Activated CD8-positive, alpha-beta T cell treated with anti-CD3 and anti-CD28 coated beads for 36 hours (primary cell): Measurements from ENCODE around the gene WNK3. TPM values are rescaled to one million over a fixed set of nuclear protein-coding genes. Genes with fewer than 3 reads are reported as not detected.

ENCODE experiments used
- ATAC-seq: fragments of 200-7000 bp; cut with Tn5 transposase; one replicate; pipeline ENCODE4 v1.10.0; 2021; ENCODE audit warnings: mild to moderate bottlenecking, moderate library complexity
- CTCF ChIA-PET: fragments of 350-600 bp; sonication (Branson Sonifier 250); formaldehyde crosslinking; loops from one replicate; lab custom pipeline; 2021; ENCODE audit warnings: antibody characterized with exemption; lab: Charles Lee
- POLR2A ChIA-PET: fragments of 350-600 bp; sonication (Branson Sonifier 250); formaldehyde crosslinking; loops from one replicate; lab custom pipeline; 2021; ENCODE audit warnings: antibody characterized with exemption; lab: Charles Lee
- DNase-seq: peaks from one replicate; pipeline ENCODE4 v3.0.0-alpha.2; 2020
- H3K27ac Mint-ChIP-seq: one replicate; pipeline ENCODE4 v1.8.0; 2021; ENCODE audit warnings: mild to moderate bottlenecking, mixed read lengths
- H3K27me3 Mint-ChIP-seq: one replicate; pipeline ENCODE4 v1.8.0; 2021; ENCODE audit warnings: mixed read lengths
- H3K36me3 Mint-ChIP-seq: one replicate; pipeline ENCODE4 v1.8.0; 2021; ENCODE audit warnings: low read depth, mixed read lengths
- H3K4me1 Mint-ChIP-seq: one replicate; pipeline ENCODE4 v1.8.0; 2021; ENCODE audit warnings: low read depth, mixed read lengths
- H3K4me3 Mint-ChIP-seq: one replicate; pipeline ENCODE4 v1.8.0; 2021; ENCODE audit warnings: mild to moderate bottlenecking, moderate library complexity, mixed read lengths
- H3K9me3 Mint-ChIP-seq: one replicate; pipeline ENCODE4 v1.8.0; 2021; ENCODE audit warnings: mixed read lengths
- intact Hi-C: fragments of 100-400 bp; cut with micrococcal nuclease; formaldehyde crosslinking; loops from one replicate; pipeline ENCODE4 v1.10.0; 2022
- total RNA-seq, 2 experiments: library from RNA; stranded (reverse); gene quantifications; one replicate each; pipeline ENCODE4 v1.2.3, GENCODE V29; 2021
- TF ChIP-seq, protein P1 (sequence below): fragments of 200-600 bp; IDR thresholded peaks from one replicate; pipeline ENCODE4 v1.8.0; 2022; ENCODE audit warnings: antibody characterized with exemption, mild to moderate bottlenecking

WNK3 gene
- total RNA-seq, 2 experiments from 2014 or later = 0.45 to 0.47 TPM

DNA sequence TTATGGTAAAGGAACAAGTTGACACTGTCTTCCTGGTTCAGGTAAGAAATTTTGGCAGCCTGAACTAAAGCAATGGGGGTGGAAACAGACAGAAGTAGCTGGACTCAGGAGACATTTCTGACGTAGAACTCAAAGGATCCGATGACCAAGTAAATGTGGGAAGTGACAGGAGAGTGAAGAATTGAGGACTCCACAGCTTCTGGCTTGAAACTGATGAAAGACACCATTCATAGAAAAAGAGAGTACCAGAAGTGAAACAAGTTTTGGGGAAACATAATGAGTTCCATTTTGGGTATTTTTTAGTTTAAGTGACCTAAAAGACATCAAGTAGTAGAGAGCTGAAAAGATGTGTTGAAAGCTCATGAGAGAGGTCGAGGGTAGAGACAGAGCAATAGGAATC lies 180.5 kb downstream of the WNK3 start:
- intact Hi-C loops = no loop called here
- peaks cover 48% of the 10 kb centered on the region for H3K4me1 Mint-ChIP-seq
- H3K36me3 Mint-ChIP-seq = peaks cover 59% of the 10 kb centered on the region
- H3K4me3 Mint-ChIP-seq = no peak overlapping the region
- TF ChIP-seq, protein P1, sequence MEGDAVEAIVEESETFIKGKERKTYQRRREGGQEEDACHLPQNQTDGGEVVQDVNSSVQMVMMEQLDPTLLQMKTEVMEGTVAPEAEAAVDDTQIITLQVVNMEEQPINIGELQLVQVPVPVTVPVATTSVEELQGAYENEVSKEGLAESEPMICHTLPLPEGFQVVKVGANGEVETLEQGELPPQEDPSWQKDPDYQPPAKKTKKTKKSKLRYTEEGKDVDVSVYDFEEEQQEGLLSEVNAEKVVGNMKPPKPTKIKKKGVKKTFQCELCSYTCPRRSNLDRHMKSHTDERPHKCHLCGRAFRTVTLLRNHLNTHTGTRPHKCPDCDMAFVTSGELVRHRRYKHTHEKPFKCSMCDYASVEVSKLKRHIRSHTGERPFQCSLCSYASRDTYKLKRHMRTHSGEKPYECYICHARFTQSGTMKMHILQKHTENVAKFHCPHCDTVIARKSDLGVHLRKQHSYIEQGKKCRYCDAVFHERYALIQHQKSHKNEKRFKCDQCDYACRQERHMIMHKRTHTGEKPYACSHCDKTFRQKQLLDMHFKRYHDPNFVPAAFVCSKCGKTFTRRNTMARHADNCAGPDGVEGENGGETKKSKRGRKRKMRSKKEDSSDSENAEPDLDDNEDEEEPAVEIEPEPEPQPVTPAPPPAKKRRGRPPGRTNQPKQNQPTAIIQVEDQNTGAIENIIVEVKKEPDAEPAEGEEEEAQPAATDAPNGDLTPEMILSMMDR = no peak
- ATAC-seq (no peak), DNase-seq (no peak)
- no peaks in the 10 kb centered on the region for H3K27me3 Mint-ChIP-seq
- CTCF ChIA-PET = no interaction called here
- POLR2A ChIA-PET = interaction anchor here (1.4 kb wide), 1 partner anchor 263 kb away, joined by 4 read pairs; the partner anchor contains the start of gene TSR2
- peak overlapping the region; percentile 46 for H3K27ac Mint-ChIP-seq
- no peaks in the 10 kb centered on the region for H3K9me3 Mint-ChIP-seq

DNA sequence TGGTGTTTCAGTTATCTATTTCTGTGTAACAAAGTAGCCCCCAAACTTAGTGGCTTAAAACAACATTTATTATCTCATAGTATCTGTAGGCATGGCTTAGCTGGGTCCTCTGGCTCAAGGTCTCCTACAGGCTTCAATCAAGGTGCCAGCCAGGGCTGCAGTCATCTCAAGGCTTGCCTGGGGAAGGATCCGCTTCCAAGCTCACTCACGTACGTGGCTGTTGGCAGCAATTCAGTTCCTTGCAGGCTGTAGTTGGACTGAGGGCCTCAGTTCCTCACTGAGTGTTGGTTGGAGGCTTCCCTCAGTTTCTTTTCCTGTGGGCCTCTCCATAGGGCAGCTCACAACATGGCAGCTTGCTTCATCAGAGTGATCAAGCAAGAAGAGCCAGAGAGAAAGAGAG lies 184.1 kb downstream of the WNK3 start:
- POLR2A ChIA-PET = no interaction called here
- H3K27ac Mint-ChIP-seq = no peak overlapping the region
- TF ChIP-seq, protein P1 = no peak
- H3K27me3 Mint-ChIP-seq = no peaks in the 10 kb centered on the region
- intact Hi-C loops = no loop called here
- H3K4me3 Mint-ChIP-seq = no peak overlapping the region
- H3K9me3 Mint-ChIP-seq = no peaks in the 10 kb centered on the region
- peaks cover 21% of the 10 kb centered on the region for H3K4me1 Mint-ChIP-seq
- CTCF ChIA-PET = no interaction called here
- ATAC-seq (no peak), DNase-seq (no peak)
- H3K36me3 Mint-ChIP-seq = peaks cover 34% of the 10 kb centered on the region

DNA sequence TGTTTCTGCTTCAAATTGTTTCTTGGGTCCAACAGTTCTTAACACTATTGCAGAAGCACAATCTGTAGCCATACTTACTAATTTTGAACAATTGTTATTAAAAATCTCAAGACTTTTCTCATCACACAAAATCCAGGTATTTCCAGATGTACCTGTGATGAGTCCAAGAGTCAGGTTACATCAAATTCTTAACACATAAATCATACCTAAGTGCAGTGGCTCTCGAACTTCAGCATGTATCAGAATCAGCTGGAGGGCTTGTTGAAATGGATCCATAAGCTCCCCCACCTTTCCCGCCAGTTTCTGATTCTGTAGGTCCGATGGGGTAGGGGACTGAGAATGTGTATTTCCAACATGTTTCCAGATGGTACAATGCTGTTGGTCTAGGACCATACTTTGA lies 185.4 kb downstream of the WNK3 start:
- DNase-seq (no peak), ATAC-seq (no peak)
- peaks cover 28% of the 10 kb centered on the region for H3K36me3 Mint-ChIP-seq
- TF ChIP-seq, protein P1 = no peak
- H3K4me3 Mint-ChIP-seq = no peak overlapping the region
- no peak overlapping the region for H3K27ac Mint-ChIP-seq
- no peaks in the 10 kb centered on the region for H3K27me3 Mint-ChIP-seq
- POLR2A ChIA-PET = interaction anchor here (0.7 to 1.4 kb wide), 2 partner anchors 8 to 10 kb away, joined by 3 read pairs; partner anchors contain the start of gene FAM120C
- no peaks in the 10 kb centered on the region for H3K9me3 Mint-ChIP-seq
- H3K4me1 Mint-ChIP-seq = peaks cover 11% of the 10 kb centered on the region
- CTCF ChIA-PET = no interaction called here
- intact Hi-C loops = no loop called here

DNA sequence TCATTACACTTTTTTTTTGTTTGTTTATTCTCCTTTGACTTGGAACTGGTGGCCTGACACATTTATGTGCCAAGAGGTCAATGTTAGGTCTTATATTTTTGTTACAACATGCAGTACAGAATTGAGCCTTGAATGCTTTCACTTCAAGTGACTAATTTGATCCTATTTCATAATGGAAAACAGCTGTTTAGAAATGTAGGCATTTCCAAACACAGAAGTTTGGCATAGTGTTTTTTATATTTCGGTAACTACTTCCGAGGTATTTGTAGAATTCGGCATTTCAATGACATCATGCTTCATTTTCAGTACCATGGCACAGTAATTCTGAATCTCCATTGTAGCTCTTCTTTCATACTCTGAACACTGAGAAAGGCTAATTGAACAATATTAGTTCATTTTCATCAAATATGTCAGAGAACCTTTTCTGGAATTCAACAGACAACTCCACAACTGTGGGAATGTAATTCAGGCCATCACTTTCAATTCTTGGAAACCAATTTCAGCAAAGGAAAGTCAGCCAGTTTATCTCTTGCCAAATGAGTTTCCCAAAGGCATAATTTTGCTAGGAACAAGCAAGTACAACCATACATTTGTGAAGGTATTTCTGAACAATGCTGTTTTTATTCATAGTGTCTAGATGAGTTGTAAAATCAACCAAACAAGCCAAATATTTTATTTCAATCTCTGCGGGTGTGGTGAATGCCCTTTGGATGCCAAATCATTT lies 186.2 kb downstream of the WNK3 start:
- ChIA-PET POLR2A (interaction anchor here (0.7 to 1.4 kb wide), 2 partner anchors 9 to 11 kb away, joined by 3 read pairs; partner anchors contain the start of gene FAM120C), CTCF (no interaction called here)
- H3K27ac Mint-ChIP-seq = no peak overlapping the region
- H3K27me3 Mint-ChIP-seq = no peaks in the 10 kb centered on the region
- no peaks in the 10 kb centered on the region for H3K9me3 Mint-ChIP-seq
- no peak overlapping the region for H3K4me3 Mint-ChIP-seq
- H3K4me1 Mint-ChIP-seq = peaks cover 3% of the 10 kb centered on the region
- H3K36me3 Mint-ChIP-seq = peaks cover 20% of the 10 kb centered on the region
- no peak for ATAC-seq
- no peak for DNase-seq
- TF ChIP-seq, protein P1 = no peak
- intact Hi-C loops = no loop called here

DNA sequence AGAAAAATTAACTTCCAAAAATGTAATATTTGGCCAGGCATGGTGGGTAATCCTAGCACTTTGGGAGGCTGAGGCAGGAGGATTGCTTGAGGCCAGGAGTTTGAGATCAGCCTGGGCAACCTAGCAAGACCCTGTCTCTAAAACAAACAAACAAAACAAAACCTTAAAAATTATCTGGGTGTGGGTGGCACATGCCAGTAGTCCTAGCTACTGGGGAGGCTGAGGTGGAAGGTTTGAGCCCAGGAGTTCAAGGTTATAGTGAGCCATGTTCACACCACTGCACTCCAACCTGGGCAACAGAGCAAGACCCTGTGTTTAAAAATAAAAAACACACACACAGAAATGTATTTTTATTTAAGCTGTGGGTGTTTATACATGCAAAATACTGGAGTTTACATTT lies 186.8 kb downstream of the WNK3 start:
- Mint-ChIP-seq H3K36me3 (peaks cover 16% of the 10 kb centered on the region), H3K4me1 (peaks cover 2% of the 10 kb centered on the region), H3K27me3 (no peaks in the 10 kb centered on the region), H3K4me3 (no peak overlapping the region), H3K27ac (no peak overlapping the region), H3K9me3 (no peaks in the 10 kb centered on the region)
- TF ChIP-seq, protein P1 = no peak
- CTCF ChIA-PET = interaction anchor here (1.1 kb wide), 1 partner anchor 10 kb away, joined by 3 read pairs; no protein-coding TSS in a partner anchor
- DNase-seq = no peak
- intact Hi-C loops = no loop called here
- POLR2A ChIA-PET = interaction anchor here (0.8 to 1.4 kb wide), 2 partner anchors 12 to 488 kb away, joined by 3 read pairs; partner anchors contain the start of gene FAM120C
- ATAC-seq = no peak
